Endothelial cell (in vitro differentiated cells): ENCODE results near the gene GLRX5. TPM values are rescaled to one million over a fixed set of nuclear protein-coding genes. Genes with fewer than 3 reads are reported as not detected.
"Not testable (repeated sequence)": the region's sequence is repeated elsewhere in the genome, so short reads cannot be mapped to it uniquely, and the experiment has no call there.

Experiments
- DNase-seq: peaks from one replicate; pipeline ENCODE4 v3.0.0; 2021; ENCODE audit warnings: low spot score
- H3K27ac Mint-ChIP-seq: one replicate; pipeline ENCODE4 v1.8.0; 2021; ENCODE audit warnings: mixed read lengths, inconsistent platforms; ENCODE audit not compliant: unreplicated experiment
- H3K27me3 Mint-ChIP-seq: one replicate; pipeline ENCODE4 v1.8.0; 2021; ENCODE audit warnings: mild to moderate bottlenecking, moderate library complexity, mixed read lengths, inconsistent platforms; ENCODE audit not compliant: unreplicated experiment
- H3K36me3 Mint-ChIP-seq: one replicate; pipeline ENCODE4 v1.8.0; 2021; ENCODE audit warnings: mild to moderate bottlenecking, low read depth, mixed read lengths, inconsistent platforms; ENCODE audit not compliant: unreplicated experiment
- H3K4me1 Mint-ChIP-seq: one replicate; pipeline ENCODE4 v1.8.0; 2021; ENCODE audit warnings: mild to moderate bottlenecking, mixed read lengths, inconsistent platforms; ENCODE audit not compliant: unreplicated experiment
- H3K4me3 Mint-ChIP-seq: one replicate; pipeline ENCODE4 v1.8.0; 2021; ENCODE audit warnings: mild to moderate bottlenecking, mixed read lengths, inconsistent platforms; ENCODE audit not compliant: unreplicated experiment
- H3K9me3 Mint-ChIP-seq: one replicate; pipeline ENCODE4 v1.8.0; 2021; ENCODE audit warnings: mixed read lengths, inconsistent platforms; ENCODE audit not compliant: unreplicated experiment
- CTCF ChIP-seq: fragments of 200-600 bp; sonication (generic); IDR thresholded peaks from one replicate; pipeline ENCODE4 v1.5.0; 2021; ENCODE audit warnings: antibody characterized with exemption; ENCODE audit not compliant: unreplicated experiment
- total RNA-seq: library from RNA; stranded (reverse); fragmentation: NEBNext Ultra II Directional; extraction: Animal tissue kit (Norgen Biotek cat#: 25700); gene quantifications from one replicate; pipeline ENCODE4 v1.2.1, GENCODE V29; 2021; ENCODE audit not compliant: unreplicated experiment

GLRX5 gene
- total RNA-seq, 1 donor from 2014 or later: 40.3 TPM

GRCh38 chr14:95575840-95576473 lies 41.1 kb downstream of the GLRX5 start:
- no peak overlapping the region for H3K4me3 Mint-ChIP-seq
- TF ChIP-seq CTCF: no peak
- no peaks in the 10 kb centered on the region for H3K9me3 Mint-ChIP-seq
- DNase-seq: no peak
- H3K27me3 Mint-ChIP-seq: no peaks in the 10 kb centered on the region
- no peak overlapping the region for H3K27ac Mint-ChIP-seq
- peaks cover 4% of the 10 kb centered on the region for H3K4me1 Mint-ChIP-seq
- no peaks in the 10 kb centered on the region for H3K36me3 Mint-ChIP-seq

GRCh38 chr14:95577067-95577800 lies 42.4 kb downstream of the GLRX5 start:
- Mint-ChIP-seq H3K4me3 (no peak overlapping the region), H3K4me1 (peaks cover 4% of the 10 kb centered on the region), H3K9me3 (no peaks in the 10 kb centered on the region), H3K36me3 (no peaks in the 10 kb centered on the region), H3K27ac (no peak overlapping the region), H3K27me3 (no peaks in the 10 kb centered on the region)
- TF ChIP-seq CTCF: no peak
- DNase-seq: no peak

DNA sequence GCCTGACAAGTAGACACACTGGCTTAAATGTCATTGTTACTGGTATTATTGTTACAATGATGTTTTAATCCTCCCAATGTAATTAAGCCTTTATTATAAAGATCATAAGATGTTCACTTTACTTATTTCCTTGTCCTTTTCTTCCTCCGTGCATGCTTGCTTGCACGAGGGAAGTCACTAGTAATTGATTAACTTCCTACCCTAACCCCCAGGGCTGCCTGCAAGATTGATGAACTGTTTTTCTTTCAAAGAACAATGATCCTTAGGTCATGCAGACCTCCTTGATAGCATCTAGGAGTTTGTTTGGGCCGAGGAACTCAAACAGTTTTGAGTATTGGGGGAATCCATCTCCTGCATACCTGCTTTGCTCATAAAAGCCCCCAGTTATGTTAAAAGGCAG lies 43.0 kb downstream of the GLRX5 start:
- no peak overlapping the region for H3K27ac Mint-ChIP-seq
- DNase-seq: no peak
- H3K4me1 Mint-ChIP-seq: peaks cover 4% of the 10 kb centered on the region
- no peaks in the 10 kb centered on the region for H3K9me3 Mint-ChIP-seq
- no peaks in the 10 kb centered on the region for H3K27me3 Mint-ChIP-seq
- TF ChIP-seq CTCF: no peak
- H3K4me3 Mint-ChIP-seq: no peak overlapping the region
- H3K36me3 Mint-ChIP-seq: no peaks in the 10 kb centered on the region

GRCh38 chr14:95583836-95584617 lies 49.2 kb downstream of the GLRX5 start:
- not testable (repeated sequence) for H3K4me3 Mint-ChIP-seq, H3K9me3 Mint-ChIP-seq, H3K27ac Mint-ChIP-seq, DNase-seq, H3K27me3 Mint-ChIP-seq, H3K4me1 Mint-ChIP-seq, H3K36me3 Mint-ChIP-seq

DNA sequence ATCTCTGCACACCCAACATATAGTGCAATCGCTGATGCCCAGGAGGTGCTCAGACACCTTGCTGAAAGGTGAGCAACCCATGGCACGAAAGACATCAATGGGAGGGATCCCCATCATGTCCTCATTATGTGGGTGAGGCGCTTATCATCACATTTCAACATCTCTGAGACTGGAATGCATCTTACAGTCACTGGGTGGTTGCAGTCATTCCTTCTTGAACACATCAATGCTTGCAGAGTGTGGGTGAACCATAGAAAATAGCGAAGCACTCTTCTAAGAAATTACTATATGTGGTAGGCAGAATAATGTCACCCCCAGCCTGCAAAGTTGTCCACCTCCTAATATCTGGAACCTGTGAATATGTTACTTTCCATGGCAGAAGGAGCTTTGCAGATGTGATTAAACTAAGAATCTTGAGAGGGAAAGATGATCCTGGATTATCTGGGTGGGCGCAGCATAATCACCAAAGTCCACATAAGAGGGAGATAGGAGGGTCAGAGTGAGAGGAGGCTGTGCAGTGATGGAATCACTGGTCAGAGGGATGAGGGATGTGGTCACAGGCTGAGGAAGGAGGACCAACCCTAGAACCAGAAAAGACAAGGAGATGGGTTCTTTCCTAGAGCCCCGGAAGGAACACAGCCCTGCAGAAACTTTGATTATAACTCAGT lies 51.2 kb downstream of the GLRX5 start:
- peaks cover 5% of the 10 kb centered on the region for H3K9me3 Mint-ChIP-seq
- H3K36me3 Mint-ChIP-seq: peaks cover 4% of the 10 kb centered on the region
- peaks cover 1% of the 10 kb centered on the region for H3K27me3 Mint-ChIP-seq
- no peak overlapping the region for H3K27ac Mint-ChIP-seq
- no peak overlapping the region for H3K4me3 Mint-ChIP-seq
- no peaks in the 10 kb centered on the region for H3K4me1 Mint-ChIP-seq
- no peak for TF ChIP-seq CTCF
- DNase-seq: no peak

GRCh38 chr14:95591182-95591581 lies 56.3 kb downstream of the GLRX5 start:
- not testable (repeated sequence) for H3K4me1 Mint-ChIP-seq, H3K36me3 Mint-ChIP-seq, H3K9me3 Mint-ChIP-seq, H3K27ac Mint-ChIP-seq, H3K4me3 Mint-ChIP-seq, H3K27me3 Mint-ChIP-seq, DNase-seq
